SK-N-DZ (cell line): ENCODE measurements around the gene PSMB4.
"Not testable (repeated sequence)": the region's sequence is repeated elsewhere in the genome, so short reads cannot be mapped to it uniquely, and the experiment has no call there.

Experiments
- DNase-seq: peaks from one replicate; pipeline ENCODE4 v3.0.0-alpha.2; 2015; ENCODE audit warnings: low spot score
- small RNA-seq, 2 experiments: library from RNA; depleted of rRNA; stranded (forward); fragments of <200 nt; gene quantifications; one replicate each; pipeline ENCODE3, GENCODE V24; 2014

Gene PSMB4

DNA sequence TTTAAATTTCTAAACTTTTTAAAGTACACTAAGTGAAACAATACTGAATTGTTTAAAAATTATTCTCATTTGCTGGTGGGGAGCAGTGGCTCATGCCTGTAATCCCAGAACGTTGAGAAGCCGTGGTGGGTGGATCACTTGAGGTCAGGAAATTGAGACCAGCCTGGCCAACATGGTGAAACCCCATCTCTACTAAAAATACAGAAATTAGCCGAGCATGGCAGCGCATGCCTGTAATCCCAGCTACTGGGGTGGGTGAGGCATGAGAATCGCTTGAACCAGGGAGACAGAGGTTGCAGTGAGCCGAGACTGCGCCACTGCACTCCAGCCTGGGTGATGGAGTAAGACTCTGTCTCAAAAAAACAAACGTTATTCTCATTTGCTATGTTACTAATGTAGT is 38.0 kb downstream of the PSMB4 start:
- DNase-seq: not testable (repeated sequence)

- DNase-seq: peak; percentile 73
Observed at GRCh38 chr1:151443846-151444782, 44.7 kb downstream of the PSMB4 start.

- no peak for DNase-seq
Observed at GRCh38 chr1:151444783-151445177, 45.4 kb downstream of the PSMB4 start.

DNA sequence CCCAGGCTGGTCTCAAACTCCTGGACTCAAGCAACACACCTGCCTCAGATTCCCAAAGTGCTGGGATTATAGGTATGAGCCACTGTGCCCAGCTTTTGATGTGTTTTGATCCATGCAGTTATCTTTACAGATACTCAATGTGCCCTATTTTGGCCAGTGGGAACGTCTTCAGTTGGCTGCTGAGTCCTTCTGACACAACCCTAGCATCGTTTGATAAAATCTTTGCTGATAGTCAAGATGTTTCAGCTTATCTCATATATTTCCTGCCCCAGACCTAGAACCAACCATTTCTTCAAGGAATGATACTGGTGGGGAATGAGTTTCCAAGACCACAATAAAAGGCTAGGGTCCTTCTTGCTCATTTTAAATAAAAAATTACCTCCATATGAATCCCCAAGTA is 48.3 kb downstream of the PSMB4 start:
- DNase-seq: no peak

Small RNA genes within 50 kb of the gene (small RNA-seq; reads per million reads assigned to genes)
- gene RNY4P25: 0.31 to 3.4 reads per million in 2 experiments
